Prostate gland (tissue), 2 donors: ENCODE measurements around the gene ERN1. TPM values are rescaled to one million over a fixed set of nuclear protein-coding genes. Genes with fewer than 3 reads are reported as not detected.

Experiments
- DNase-seq: peaks from one replicate; pipeline ENCODE4 v3.0.0-alpha.2; 2019; ENCODE audit warnings: low spot score
- H3K27ac ChIP-seq, 2 donors: fragments of 200-600 bp; sonication (generic); 2 replicates each; pipeline ENCODE4 v1.5.1; 2017 to 2019
- H3K27me3 ChIP-seq: fragments of 200-600 bp; sonication (generic); replicated peaks from 2 replicates; pipeline ENCODE4 v1.5.1; 2019; ENCODE audit not compliant: insufficient read depth
- H3K36me3 ChIP-seq, 2 donors: fragments of 200-600 bp; sonication (generic); 1 replicate in 1 of 2; 2 replicates in 1 of 2; pipeline versions ENCODE4 v1.5.1 to v1.8.1; 2017 to 2019
- H3K4me1 ChIP-seq: fragments of 200-600 bp; sonication (generic); replicated peaks from 2 replicates; pipeline ENCODE4 v1.5.1; 2019
- H3K4me3 ChIP-seq, 2 donors: fragments of 200-600 bp; sonication (generic); 2 replicates each; pipeline ENCODE4 v1.5.1; 2017 to 2019
- H3K9me3 ChIP-seq: fragments of 200-600 bp; sonication (generic); 2 replicates; pipeline ENCODE4 v1.5.1; 2017
- CTCF ChIP-seq, 4 experiments: fragments of 200-600 bp in 2 of 4; fragments of 450-650 bp in 2 of 4; sonication (generic) in 2 of 4; IDR thresholded peaks; 1 replicate in 3 of 4; 2 replicates in 1 of 4; pipeline ENCODE4 v1.5.1; 2016 to 2019; ENCODE audit warnings: antibody characterized with exemption in 4 of 4, mild to moderate bottlenecking in 2 of 4, moderate library complexity in 2 of 4
- POLR2A ChIP-seq: fragments of 450-650 bp; IDR thresholded peaks from one replicate; pipeline ENCODE4 v1.6.1; 2016; ENCODE audit warnings: antibody characterized with exemption, mild to moderate bottlenecking
- POLR2AphosphoS5 ChIP-seq: sonication (generic); formaldehyde crosslinking; IDR thresholded peaks from one replicate; pipeline ENCODE4 v1.6.1; 2017; ENCODE audit warnings: antibody characterized with exemption
- WGBS: methylation state at CpG from one replicate; pipeline ENCODE4 v1.1.5; 2018; 5-methylcytosine and 5-hydroxymethylcytosine counted together
- intact Hi-C: fragments of 100-400 bp; cut with DNase I; formaldehyde crosslinking; loops from one replicate; pipeline ENCODE4 v1.14.2; 2022
- total RNA-seq, 2 donors: library from RNA; depleted of rRNA; stranded (reverse); fragments of >200 nt; gene quantifications; one replicate each; pipeline ENCODE4 v1.1.0, GENCODE V29; 2016

The ERN1 gene
- total RNA-seq, 2 donors from 2014 or later = 14.4 to 21.4 TPM

GRCh38 chr17:64059756-64060155, 70.2 kb downstream of the ERN1 start:
- H3K9me3 ChIP-seq = no peaks in the 10 kb centered on the region
- H3K4me3 ChIP-seq = no peak overlapping the region
- intact Hi-C loops = loop anchor here (5.0 to 10.0 kb wide), 2 partner anchors 205 to 223 kb away; partner anchors contain the start of gene TEX2
- TF ChIP-seq CTCF (IDR thresholded peaks at IDR 0.05) (no peak), POLR2A (no peak), POLR2AphosphoS5 (no peak)
- no peaks in the 10 kb centered on the region for H3K27me3 ChIP-seq
- no peak overlapping the region for H3K27ac ChIP-seq
- peaks cover 7% of the 10 kb centered on the region for H3K4me1 ChIP-seq
- H3K36me3 ChIP-seq = no peaks in the 10 kb centered on the region
- DNase-seq = no peak
- 96% methylated on average over 2 of the region's 2 CpGs for WGBS

DNA sequence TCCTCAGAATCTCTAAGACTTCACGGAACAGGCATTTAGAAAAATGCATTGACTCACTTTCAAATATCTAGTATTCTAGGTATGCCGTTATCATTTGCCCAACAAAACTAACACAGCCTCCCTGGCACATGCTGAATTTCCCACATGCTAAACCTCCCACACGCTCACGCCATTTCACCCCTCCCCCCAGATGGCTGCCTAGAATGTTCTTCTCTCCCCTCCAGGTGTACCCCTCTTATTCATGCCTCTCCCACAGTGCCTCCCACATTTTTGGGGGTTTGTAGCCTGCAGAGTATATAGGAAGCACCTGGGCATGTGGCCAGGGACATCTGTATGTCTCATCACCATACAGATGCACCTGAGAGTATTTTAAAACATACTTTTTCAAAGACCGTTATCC, 71.3 kb downstream of the ERN1 start:
- TF ChIP-seq POLR2AphosphoS5 (no peak), CTCF (IDR thresholded peaks at IDR 0.05) (no peak), POLR2A (no peak)
- no peak for DNase-seq
- H3K27ac ChIP-seq = no peak overlapping the region
- H3K4me3 ChIP-seq = no peak overlapping the region
- no peaks in the 10 kb centered on the region for H3K4me1 ChIP-seq
- no peaks in the 10 kb centered on the region for H3K27me3 ChIP-seq
- intact Hi-C loops = loop anchor here (10.0 kb wide), 1 partner anchor 206 kb away; the partner anchor contains the start of gene TEX2
- H3K9me3 ChIP-seq = no peaks in the 10 kb centered on the region
- 86% methylated on average over 5 of the region's 5 CpGs for WGBS
- peaks cover 0 to 5% of the 10 kb centered on the region in 2 donors for H3K36me3 ChIP-seq

DNA sequence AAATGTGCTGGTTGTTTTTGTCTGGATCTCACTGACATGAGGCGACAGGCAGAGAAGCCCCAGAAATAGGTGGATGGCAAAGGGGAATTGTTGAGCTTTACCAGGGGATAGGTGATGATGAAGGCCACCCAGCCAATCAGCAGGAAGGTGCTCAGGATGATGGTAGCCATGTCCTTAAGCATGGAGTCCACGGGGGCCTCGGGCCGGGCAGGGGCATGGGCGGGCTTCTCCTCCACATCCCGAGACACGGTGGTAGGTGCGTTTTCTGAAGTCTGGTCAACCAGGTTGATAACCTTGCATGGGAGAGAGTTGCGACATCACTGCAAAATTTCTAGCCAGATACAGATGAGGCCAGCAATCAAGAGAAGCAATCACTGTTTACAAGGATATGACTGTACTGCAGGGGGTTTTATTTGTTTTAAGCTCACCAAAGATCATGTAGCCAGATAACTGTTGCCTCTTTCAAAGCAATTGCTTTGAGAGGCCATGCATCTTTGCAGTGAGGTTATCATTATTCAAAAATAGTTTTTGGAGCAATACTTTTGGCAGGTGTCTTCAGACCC, 72.2 kb downstream of the ERN1 start:
- no peak overlapping the region for H3K27ac ChIP-seq
- WGBS = 83% methylated on average over 9 of the region's 9 CpGs

DNA sequence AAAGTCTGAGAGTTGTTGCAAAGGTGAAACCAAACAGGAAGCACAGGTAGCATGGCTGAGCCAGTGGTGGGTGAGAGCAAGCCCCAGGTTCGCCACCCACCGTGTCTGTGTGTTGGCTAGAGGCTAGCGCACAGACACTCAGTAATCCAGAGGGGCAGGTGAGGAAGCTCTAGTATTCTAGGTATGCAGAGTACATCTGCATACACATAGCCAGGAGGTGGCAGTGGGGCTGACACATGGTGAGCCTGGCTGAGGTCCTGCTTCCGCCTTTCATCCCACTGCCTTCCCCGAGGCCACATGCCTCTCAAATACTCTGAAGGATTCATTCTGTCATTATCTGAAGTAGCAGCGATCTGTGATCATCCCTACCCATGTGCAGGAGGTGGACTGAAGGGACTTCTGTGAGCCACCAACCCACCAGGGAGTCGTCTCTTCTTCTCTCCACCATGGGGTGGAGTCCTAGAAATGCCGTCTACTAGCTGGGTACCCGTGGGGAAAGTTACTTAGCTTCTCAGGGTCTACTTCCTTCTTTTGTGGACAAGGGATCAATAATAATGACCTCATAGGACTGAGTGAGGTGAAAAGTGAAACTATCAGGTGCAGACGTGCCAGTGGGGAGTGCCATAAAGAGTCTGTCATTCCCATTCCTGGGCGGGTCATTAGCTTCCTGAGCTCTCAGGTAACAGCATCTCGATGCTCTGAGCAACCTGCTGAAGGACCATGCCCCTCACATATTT, 73.5 kb downstream of the ERN1 start:
- H3K27me3 ChIP-seq = no peaks in the 10 kb centered on the region
- H3K36me3 ChIP-seq = peaks cover 0 to 5% of the 10 kb centered on the region in 2 donors
- no peak for DNase-seq
- WGBS = 68% methylated on average over 12 of the region's 12 CpGs
- H3K4me3 ChIP-seq = no peak overlapping the region
- no peak for TF ChIP-seq POLR2AphosphoS5
- TF ChIP-seq CTCF (IDR thresholded peaks at IDR 0.05) = no peak
- no peak for TF ChIP-seq POLR2A
- intact Hi-C loops = loop anchor here (10.0 kb wide), 1 partner anchor 208 kb away; the partner anchor contains the start of gene TEX2
- no peak overlapping the region for H3K27ac ChIP-seq
- H3K4me1 ChIP-seq = no peaks in the 10 kb centered on the region
- no peaks in the 10 kb centered on the region for H3K9me3 ChIP-seq

More for the DNA sequence above, 72.2 kb downstream of the ERN1 start:
- intact Hi-C loops = loop anchor here (10.0 kb wide), 1 partner anchor 207 kb away; the partner anchor contains the start of gene TEX2
- Histone ChIP-seq H3K27me3 (no peaks in the 10 kb centered on the region), H3K4me1 (no peaks in the 10 kb centered on the region), H3K9me3 (no peaks in the 10 kb centered on the region), H3K4me3 (no peak overlapping the region), H3K36me3 (peaks cover 0 to 5% of the 10 kb centered on the region in 2 donors)
- no peak for TF ChIP-seq POLR2AphosphoS5
- TF ChIP-seq POLR2A = no peak
- no peak for TF ChIP-seq CTCF (IDR thresholded peaks at IDR 0.05)
- no peak for DNase-seq
